Glutamatergic neuron (in vitro differentiated cells): Measurements from ENCODE around the gene CPHXL. TPM values are rescaled to one million over a fixed set of nuclear protein-coding genes. Genes with fewer than 3 reads are reported as not detected.

Experiments
- DNase-seq: peaks from one replicate; pipeline ENCODE4 v3.0.0; 2022
- H3K27ac Mint-ChIP-seq: one replicate; pipeline ENCODE4 v1.8.0; 2020; ENCODE audit warnings: mild to moderate bottlenecking, mixed read lengths, inconsistent platforms; ENCODE audit not compliant: unreplicated experiment
- H3K27me3 Mint-ChIP-seq: one replicate; pipeline ENCODE4 v1.8.0; 2020; ENCODE audit warnings: mild to moderate bottlenecking, moderate library complexity, mixed read lengths, inconsistent platforms; ENCODE audit not compliant: unreplicated experiment
- H3K36me3 Mint-ChIP-seq: one replicate; pipeline ENCODE4 v1.8.0; 2020; ENCODE audit warnings: mild to moderate bottlenecking, mixed read lengths, inconsistent platforms; ENCODE audit not compliant: unreplicated experiment
- H3K4me1 Mint-ChIP-seq: one replicate; pipeline ENCODE4 v1.8.0; 2020; ENCODE audit warnings: mild to moderate bottlenecking, low read depth, mixed read lengths, inconsistent platforms; ENCODE audit not compliant: unreplicated experiment
- H3K4me3 Mint-ChIP-seq: one replicate; pipeline ENCODE4 v1.8.0; 2020; ENCODE audit warnings: mild to moderate bottlenecking, mixed read lengths, inconsistent platforms; ENCODE audit not compliant: unreplicated experiment
- H3K9me3 Mint-ChIP-seq: one replicate; pipeline ENCODE4 v1.8.0; 2020; ENCODE audit warnings: mild to moderate bottlenecking, moderate library complexity, mixed read lengths, inconsistent platforms; ENCODE audit not compliant: unreplicated experiment
- CTCF ChIP-seq: fragments of 200-600 bp; sonication (generic); IDR thresholded peaks from one replicate; pipeline ENCODE4 v1.5.0; 2021; ENCODE audit not compliant: partially characterized antibody, unreplicated experiment
- total RNA-seq: library from RNA; stranded (reverse); fragmentation: NEBNext Ultra II Directional; extraction: Animal tissue kit (Norgen Biotek cat#: 25700); gene quantifications from one replicate; pipeline ENCODE4 v1.2.1, GENCODE V29; 2021; ENCODE audit not compliant: unreplicated experiment

Gene CPHXL
- total RNA-seq, 1 donor from 2014 or later, result not detected

- Mint-ChIP-seq H3K27ac (no peak overlapping the region), H3K9me3 (no peaks in the 10 kb centered on the region)
These were observed 15.9 kb downstream of the CPHXL start for GRCh38 chr16:75710344-75710743.

GRCh38 chr16:75703306-75703705, 23.0 kb downstream of the CPHXL start:
- H3K9me3 Mint-ChIP-seq, result peaks cover 3% of the 10 kb centered on the region
- no peak overlapping the region for H3K4me3 Mint-ChIP-seq
- no peak for TF ChIP-seq CTCF
- no peak for DNase-seq
- no peaks in the 10 kb centered on the region for H3K36me3 Mint-ChIP-seq
- H3K27me3 Mint-ChIP-seq, result peaks cover 2% of the 10 kb centered on the region
- no peak overlapping the region for H3K27ac Mint-ChIP-seq
- no peaks in the 10 kb centered on the region for H3K4me1 Mint-ChIP-seq

More at GRCh38 chr16:75710344-75710743, 15.9 kb downstream of the CPHXL start:
- H3K4me1 Mint-ChIP-seq, result no peaks in the 10 kb centered on the region
- H3K27me3 Mint-ChIP-seq, result peaks cover 3% of the 10 kb centered on the region
- H3K36me3 Mint-ChIP-seq, result no peaks in the 10 kb centered on the region
- DNase-seq, result no peak
- no peak overlapping the region for H3K4me3 Mint-ChIP-seq
- TF ChIP-seq CTCF, result no peak

- no peaks in the 10 kb centered on the region for H3K4me1 Mint-ChIP-seq
- no peak overlapping the region for H3K4me3 Mint-ChIP-seq
- H3K9me3 Mint-ChIP-seq, result peaks cover 3% of the 10 kb centered on the region
- TF ChIP-seq CTCF, result no peak
- no peak for DNase-seq
- peaks cover 2% of the 10 kb centered on the region for H3K27me3 Mint-ChIP-seq
- no peak overlapping the region for H3K27ac Mint-ChIP-seq
- H3K36me3 Mint-ChIP-seq, result no peaks in the 10 kb centered on the region
These were observed 24.0 kb downstream of the CPHXL start for GRCh38 chr16:75702242-75702641.

- no peak for TF ChIP-seq CTCF
- DNase-seq, result no peak
- Mint-ChIP-seq H3K36me3 (no peaks in the 10 kb centered on the region), H3K4me1 (no peaks in the 10 kb centered on the region), H3K27me3 (peaks cover 2% of the 10 kb centered on the region), H3K9me3 (peaks cover 3% of the 10 kb centered on the region), H3K27ac (no peak within 1 kb of the TSS), H3K4me3 (no peak within 1 kb of the TSS)
These were observed 24.9 kb downstream of the CPHXL start, which contains the start of gene DUXB for GRCh38 chr16:75701361-75701760. DUXB (minus strand) TSS chr16:75701461; CDS start chr16:75701418, 43 bp downstream.

- Mint-ChIP-seq H3K4me3 (no peak overlapping the region), H3K9me3 (no peaks in the 10 kb centered on the region), H3K36me3 (no peaks in the 10 kb centered on the region), H3K4me1 (no peaks in the 10 kb centered on the region), H3K27ac (no peak overlapping the region), H3K27me3 (no peaks in the 10 kb centered on the region)
- no peak for DNase-seq
- no peak for TF ChIP-seq CTCF
These were observed 28.7 kb downstream of the CPHXL start for GRCh38 chr16:75697571-75697970.
